GM12878 (cell line): ENCODE measurements around the gene ZNF837. TPM values are rescaled to one million over a fixed set of nuclear protein-coding genes. Genes with fewer than 3 reads are reported as not detected.
A peak's percentile ranks its signal among the peaks of the same experiment; 100 is the strongest.

Experiments used
- ATAC-seq: fragments of 200-7000 bp; cut with Tn5 transposase; 3 replicates; pipeline ENCODE4 v1.9.1; 2020; ENCODE audit warnings: mild to moderate bottlenecking, moderate library complexity
- BruUV-seq: library from RNA; stranded (reverse); fragments of 400-500 nt; replicated peaks from 2 replicates; lab custom pipeline; 2021; lab: Mats Ljungman, UMichigan
- CTCF ChIA-PET: fragments of 300-600 bp; sonication (Branson Sonifier 250); formaldehyde crosslinking; extraction: SDS; loops from one replicate; lab custom pipeline; 2021; ENCODE audit warnings: inconsistent platforms; lab: Yijun Ruan, JAX
- POLR2A ChIA-PET: fragments of 350-600 bp; formaldehyde crosslinking; extraction: SDS; loops from one replicate; lab custom pipeline; 2021; ENCODE audit warnings: inconsistent platforms; lab: Charles Lee
- RAD21 ChIA-PET: fragments of 300-600 bp; sonication (Branson Sonifier 250); formaldehyde crosslinking; loops from one replicate; lab custom pipeline; 2023; ENCODE audit warnings: antibody characterized with exemption; ENCODE audit not compliant: unreplicated experiment; lab: Charles Lee
- SMC1A ChIA-PET: fragments of 300-600 bp; sonication (Branson Sonifier 250); formaldehyde crosslinking; loops from one replicate; lab custom pipeline; 2023; ENCODE audit not compliant: unreplicated experiment, uncharacterized antibody; lab: Charles Lee
- DNase-seq: peaks from one replicate; pipeline ENCODE4 v3.0.0-alpha.2; 2011; ENCODE audit warnings: low read depth, low spot score
- FAIRE-seq: peaks from 3 replicates; lab custom pipeline; 2011; peaks lifted over from hg19 to GRCh38; lab: Jason Lieb, UNC
- H2AFZ ChIP-seq: 2 replicates; pipeline ENCODE4 v1.6.0; 2011; ENCODE audit warnings: low read depth, low read length, control low read depth; ENCODE audit not compliant: control insufficient read depth
- H3K27ac ChIP-seq: 2 replicates; pipeline ENCODE4 v1.5.1; 2011; ENCODE audit warnings: control low read depth; ENCODE audit not compliant: control insufficient read depth, insufficient read depth
- H3K27me3 ChIP-seq, 2 experiments: replicated peaks in 1 of 2; 2 replicates each; pipeline versions ENCODE4 v1.6.0 to v1.6.1; 2011; ENCODE audit warnings: low read length in 1 of 2; ENCODE audit not compliant: control insufficient read depth in 2 of 2, insufficient read depth in 2 of 2
- H3K36me3 ChIP-seq, 2 experiments: 2 replicates each; pipeline ENCODE4 v1.5.1; 2011; ENCODE audit warnings: low read length in 1 of 2; ENCODE audit not compliant: control insufficient read depth in 2 of 2, insufficient read depth in 2 of 2
- H3K4me1 ChIP-seq: 2 replicates; pipeline ENCODE4 v1.6.1; 2011; ENCODE audit warnings: mild to moderate bottlenecking, low read length, moderate library complexity, mixed read lengths; ENCODE audit not compliant: control insufficient read depth, insufficient read depth
- H3K4me2 ChIP-seq: 2 replicates; pipeline ENCODE4 v1.6.0; 2011; ENCODE audit warnings: control low read depth; ENCODE audit not compliant: control insufficient read depth, insufficient read depth
- H3K4me3 ChIP-seq: fragments of 200-600 bp; sonication (generic); 2 replicates; pipeline ENCODE4 v1.5.1; 2016
- H3K79me2 ChIP-seq: 2 replicates; pipeline ENCODE4 v1.6.0; 2011; ENCODE audit warnings: low read length; ENCODE audit not compliant: control insufficient read depth, insufficient read depth
- H3K9ac ChIP-seq: 2 replicates; pipeline ENCODE4 v1.8.0; 2011; ENCODE audit warnings: low read length, control low read depth, mixed read lengths; ENCODE audit not compliant: control insufficient read depth, insufficient read depth
- H3K9me3 ChIP-seq: replicated peaks from 3 replicates; pipeline ENCODE4 v1.5.1; 2011; ENCODE audit warnings: mild to moderate bottlenecking, low read length; ENCODE audit not compliant: control insufficient read depth, insufficient read depth
- H4K20me1 ChIP-seq: 2 replicates; pipeline ENCODE4 v1.6.0; 2011; ENCODE audit not compliant: control insufficient read depth, insufficient read depth
- CBX3 ChIP-seq: fragments of 200-600 bp; sonication (generic); IDR thresholded peaks from 2 replicates; pipeline ENCODE4 v1.6.1; 2016; ENCODE audit warnings: low read depth, borderline replicate concordance
- CTCF ChIP-seq, 3 experiments: IDR thresholded peaks in 2 of 3; conservative IDR thresholded peaks in 1 of 3; 2 replicates each; pipeline ENCODE4 v1.5.1; 2011; ENCODE audit warnings: low read depth in 3 of 3, low read length in 3 of 3, mild to moderate bottlenecking in 3 of 3, control low read depth in 2 of 3, moderate library complexity in 2 of 3, inconsistent platforms in 1 of 3, mixed read lengths in 1 of 3; ENCODE audit not compliant: control insufficient read depth in 2 of 3, insufficient read depth in 1 of 3; ENCODE audit errors: extremely low read depth in 1 of 3
- DPF2 ChIP-seq: fragments of 450-650 bp; IDR thresholded peaks from 2 replicates; pipeline ENCODE4 v1.6.1; 2017; ENCODE audit warnings: mild to moderate bottlenecking
- E2F8 ChIP-seq: fragments of 450-650 bp; IDR thresholded peaks from 2 replicates; pipeline ENCODE4 v1.6.1; 2018; ENCODE audit warnings: mild to moderate bottlenecking, low read depth, moderate library complexity; ENCODE audit not compliant: partially characterized antibody
- IRF4 ChIP-seq: IDR thresholded peaks from 2 replicates; pipeline ENCODE4 v1.6.1; 2011; ENCODE audit warnings: low read depth, low read length
- IRF5 ChIP-seq: fragments of 450-650 bp; IDR thresholded peaks from 2 replicates; pipeline ENCODE4 v1.6.1; 2017; ENCODE audit warnings: borderline replicate concordance
- POLR2A ChIP-seq: IDR thresholded peaks from 2 replicates; pipeline ENCODE4 v1.6.1; 2011; ENCODE audit warnings: low read depth, mild to moderate bottlenecking, low read length
- SP1 ChIP-seq: IDR thresholded peaks from one replicate; pipeline ENCODE4 v1.6.1; 2011; ENCODE audit warnings: low read depth, low read length
- WRNIP1 ChIP-seq: IDR thresholded peaks from 2 replicates; pipeline ENCODE4 v1.6.1; 2011; ENCODE audit warnings: low read depth, low read length, improper control_type of control experiment, borderline replicate concordance
- ZNF592 ChIP-seq: fragments of 450-650 bp; IDR thresholded peaks from 2 replicates; pipeline ENCODE4 v1.6.1; 2017; ENCODE audit warnings: mild to moderate bottlenecking, moderate library complexity
- ZNF622 ChIP-seq: fragments of 450-650 bp; IDR thresholded peaks from 2 replicates; pipeline ENCODE4 v1.6.1; 2017; ENCODE audit warnings: mild to moderate bottlenecking, inconsistent platforms
- WGBS: methylation state at CpG from one replicate; pipeline ENCODE4 v1.1.6; 2016; ENCODE audit warnings: low lambda C conversion rate; ENCODE audit not compliant: insufficient replicate concordance, insufficient coverage; ENCODE audit errors: missing lambda C conversion rate; 5-methylcytosine and 5-hydroxymethylcytosine counted together
- in situ Hi-C: fragments of 300-500 bp; cut with MboI; formaldehyde crosslinking; loops from 9 replicates; pipeline ENCODE4 v1.14.3; 2018; ENCODE audit warnings: mixed read lengths
- intact Hi-C: fragments of 100-400 bp; cut with micrococcal nuclease; formaldehyde crosslinking; loops from one replicate; pipeline ENCODE4 v1.14.2; 2022; ENCODE audit not compliant: unreplicated experiment
- polyA plus RNA-seq, 11 experiments: library from polyadenylated mRNA; depleted of rRNA in 4 of 11; unstranded in 6 of 11; stranded (reverse) in 5 of 11; fragments of >200 nt; fragmentation: Nextera tagmentation in 4 of 11; fragmentation: Illumina TruSeq in 1 of 11; extraction: Ambion mirVana in 4 of 11; extraction: Trizol in 1 of 11; gene quantifications; 1 replicate in 1 of 11; 2 replicates in 10 of 11; pipeline versions ENCODE4 v1.2.1 to v1.2.3, GENCODE V29; 2011 to 2016; ENCODE audit warnings: inconsistent platforms in 2 of 11, missing spikeins in 2 of 11, low read depth in 1 of 11
- total RNA-seq, 4 experiments: library from RNA; depleted of rRNA in 3 of 4; stranded (reverse); fragments of >200 nt in 3 of 4; fragmentation: Illumina TruSeq in 1 of 4; extraction: Trizol in 1 of 4; gene quantifications; 2 replicates each; pipeline versions ENCODE4 v1.2.1 to v1.2.3, GENCODE V29; 2013 to 2021

Gene ZNF837
- total and polyA plus RNA-seq, 10 of the 15 experiments (the other 5 are each of a cell fraction or from before 2014, with no cell fraction given), result 0.07 to 2.9 (median 2.0) TPM; not detected in 2

- Histone ChIP-seq H3K4me3 (peak overlapping the region; percentile 76), H3K9ac (peak overlapping the region; percentile 47), H3K36me3 (peaks cover 0 to 2% of the 10 kb centered on the region in 2 experiments; a peak in 2 of 4 replicates), H3K4me2 (peak overlapping the region; percentile 95), H3K79me2 (no peaks in the 10 kb centered on the region), H3K9me3 (no peaks in the 10 kb centered on the region), H3K27me3 (no peaks in the 10 kb centered on the region), H2AFZ (peak overlapping the region; percentile 84), H4K20me1 (no peaks in the 10 kb centered on the region), H3K27ac (no peak overlapping the region), H3K4me1 (peaks cover 10% of the 10 kb centered on the region)
- peak; percentile 96 for DNase-seq
- peak; percentile 99 for FAIRE-seq
- peak; percentile 98 for ATAC-seq
- in situ Hi-C loops, result no loop called here
- 9% methylated on average over 75 of the region's 80 CpGs for WGBS
- ChIA-PET SMC1A (no interaction called here), POLR2A (interaction anchor here (1.6 kb wide), 1 partner anchor 8 kb away, joined by 5 read pairs; the partner anchor contains the start of gene ZNF584), CTCF (no interaction called here), RAD21 (no interaction called here)
- intact Hi-C loops, result no loop called here
- no TSS peak for BruUV-seq
- TF ChIP-seq POLR2A (peak; percentile 97), IRF4 (no peak), DPF2 (no peak), WRNIP1 (no peak), IRF5 (no peak), E2F8 (peak; percentile 26), CTCF (IDR thresholded peaks at IDR 0.05 in 2 of 3, conservative IDR thresholded peaks at IDR 0.05 in 1 of 3; ENCODE audit: control insufficient read depth in 2 of 3, extremely low read depth in 1 of 3, insufficient read depth in 1 of 3, low read depth in 3 of 3, low read length in 3 of 3) (no peak), ZNF622 (no peak), SP1 (peak; percentile 82), CBX3 (no peak), ZNF592 (no peak)
Observed at GRCh38 chr19:58400916-58401839, 20.3 kb upstream of the ZNF837 start.
